HEK293T (cell line): ENCODE data around the gene ELOVL6.
"Not testable (repeated sequence)": the region's sequence is repeated elsewhere in the genome, so short reads cannot be mapped to it uniquely, and the experiment has no call there.

Experiments
- CTCF ChIA-PET: fragments of 350-600 bp; formaldehyde crosslinking; extraction: SDS; loops from one replicate; lab custom pipeline; 2021; ENCODE audit warnings: antibody characterized with exemption, inconsistent platforms; lab: Yijun Ruan, JAX
- POLR2A ChIA-PET: fragments of 350-600 bp; formaldehyde crosslinking; extraction: SDS; loops from one replicate; lab custom pipeline; 2020; ENCODE audit warnings: antibody characterized with exemption, inconsistent platforms; lab: Yijun Ruan, JAX
- DNase-seq: peaks from one replicate; pipeline ENCODE4 v3.0.0; 2012; ENCODE audit warnings: mixed read lengths; ENCODE audit errors: extremely low spot score
- ARNT ChIP-seq: fragments of 450-650 bp; IDR thresholded peaks from 2 replicates; pipeline ENCODE4 v1.6.1; 2017; ENCODE audit warnings: mild to moderate bottlenecking
- BHLHE40 ChIP-seq: fragments of 450-650 bp; IDR thresholded peaks from 2 replicates; pipeline ENCODE4 v1.6.1; 2016; ENCODE audit warnings: mild to moderate bottlenecking, moderate library complexity, borderline replicate concordance
- CTBP1 ChIP-seq: fragments of 450-650 bp; IDR thresholded peaks from 2 replicates; pipeline ENCODE4 v1.6.1; 2016; ENCODE audit warnings: borderline replicate concordance
- ELF4 ChIP-seq: fragments of 450-650 bp; IDR thresholded peaks from 2 replicates; pipeline ENCODE4 v1.6.1; 2017; ENCODE audit warnings: antibody characterized with exemption
- FOXA1 ChIP-seq: fragments of 450-650 bp; IDR thresholded peaks from 2 replicates; pipeline ENCODE4 v1.6.1; 2016; ENCODE audit warnings: mild to moderate bottlenecking
- FOXK2 ChIP-seq: fragments of 450-650 bp; IDR thresholded peaks from 2 replicates; pipeline ENCODE4 v1.6.1; 2016; ENCODE audit warnings: mild to moderate bottlenecking
- FOXM1 ChIP-seq: fragments of 450-650 bp; IDR thresholded peaks from 2 replicates; pipeline ENCODE4 v1.6.1; 2017; ENCODE audit warnings: mild to moderate bottlenecking, borderline replicate concordance
- HDGF ChIP-seq: fragments of 450-650 bp; IDR thresholded peaks from 2 replicates; pipeline ENCODE4 v1.6.1; 2017; ENCODE audit warnings: antibody characterized with exemption, borderline replicate concordance
- L3MBTL2 ChIP-seq: fragments of 450-650 bp; conservative IDR thresholded peaks from 2 replicates; pipeline ENCODE4 v1.6.1; 2016; ENCODE audit warnings: mild to moderate bottlenecking
- LEF1 ChIP-seq: fragments of 450-650 bp; IDR thresholded peaks from 2 replicates; pipeline ENCODE4 v1.6.1; 2017; ENCODE audit warnings: mild to moderate bottlenecking, borderline replicate concordance
- NFRKB ChIP-seq: fragments of 450-650 bp; IDR thresholded peaks from 2 replicates; pipeline ENCODE4 v1.6.1; 2016; ENCODE audit warnings: mild to moderate bottlenecking, moderate library complexity
- SP1 ChIP-seq: fragments of 450-650 bp; IDR thresholded peaks from 2 replicates; pipeline ENCODE4 v1.6.1; 2017
- SUZ12 ChIP-seq: fragments of 450-650 bp; IDR thresholded peaks from 2 replicates; pipeline ENCODE4 v1.6.1; 2016; ENCODE audit warnings: mild to moderate bottlenecking
- TARDBP ChIP-seq: fragments of 450-650 bp; IDR thresholded peaks from 2 replicates; pipeline ENCODE4 v1.6.1; 2016
- ZNF384 ChIP-seq: fragments of 450-650 bp; IDR thresholded peaks from 2 replicates; pipeline ENCODE4 v1.6.1; 2016
- TF ChIP-seq, protein P1 (sequence below): fragments of 450-650 bp; IDR thresholded peaks from 2 replicates; pipeline ENCODE4 v1.6.1; 2016

ELOVL6 gene

DNA sequence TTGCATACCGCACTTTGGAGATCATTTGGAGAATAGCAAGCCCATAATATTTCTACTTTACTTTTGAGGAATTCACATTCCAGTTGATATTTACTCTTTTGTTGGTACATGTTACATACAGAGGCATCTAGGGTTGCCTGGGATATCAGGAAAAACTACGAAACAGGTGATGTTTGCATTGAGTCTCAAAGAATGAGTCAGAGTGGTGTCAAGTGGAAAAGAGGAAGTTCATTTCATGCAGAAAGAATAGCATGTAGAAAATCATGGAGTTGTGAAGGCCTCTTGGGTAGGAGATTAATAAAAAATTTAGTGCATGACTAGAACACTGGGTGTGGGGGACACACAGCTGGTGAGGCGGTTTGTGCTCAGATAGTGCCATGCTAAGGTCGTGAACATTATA, 33.5 kb upstream of the ELOVL6 start:
- DNase-seq: no peak
- CTCF ChIA-PET: no interaction called here
- TF ChIP-seq ZNF384: no peak
- no peak for TF ChIP-seq SUZ12
- TF ChIP-seq, protein P1, sequence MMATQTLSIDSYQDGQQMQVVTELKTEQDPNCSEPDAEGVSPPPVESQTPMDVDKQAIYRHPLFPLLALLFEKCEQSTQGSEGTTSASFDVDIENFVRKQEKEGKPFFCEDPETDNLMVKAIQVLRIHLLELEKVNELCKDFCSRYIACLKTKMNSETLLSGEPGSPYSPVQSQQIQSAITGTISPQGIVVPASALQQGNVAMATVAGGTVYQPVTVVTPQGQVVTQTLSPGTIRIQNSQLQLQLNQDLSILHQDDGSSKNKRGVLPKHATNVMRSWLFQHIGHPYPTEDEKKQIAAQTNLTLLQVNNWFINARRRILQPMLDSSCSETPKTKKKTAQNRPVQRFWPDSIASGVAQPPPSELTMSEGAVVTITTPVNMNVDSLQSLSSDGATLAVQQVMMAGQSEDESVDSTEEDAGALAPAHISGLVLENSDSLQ: no peak
- POLR2A ChIA-PET: interaction anchor here (0.9 kb wide), 1 partner anchor 12 kb away, joined by 3 read pairs; no protein-coding TSS in a partner anchor

DNA sequence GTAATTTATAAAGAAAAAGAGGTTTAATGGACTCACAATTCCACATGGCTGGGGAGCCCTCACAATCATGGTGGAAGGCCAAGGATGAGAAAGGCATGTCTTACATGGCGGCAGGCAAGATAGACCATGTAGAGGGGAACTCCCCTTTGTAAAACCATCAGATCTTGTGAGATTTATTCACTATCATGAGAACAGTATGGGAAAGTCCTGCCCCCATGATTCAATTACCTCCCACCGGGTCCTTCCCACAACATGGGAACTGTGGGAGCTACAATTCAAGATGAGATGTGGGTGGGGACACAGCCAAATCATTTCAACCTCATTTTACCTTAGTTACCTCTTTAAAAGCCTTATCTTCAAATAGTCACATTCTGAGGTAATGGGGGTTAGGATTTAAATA, 30.9 kb upstream of the ELOVL6 start:
- POLR2A ChIA-PET: no interaction called here
- CTCF ChIA-PET: no interaction called here
- TF ChIP-seq BHLHE40 (no peak), FOXK2 (no peak), TARDBP (no peak), ZNF384 (no peak), LEF1 (no peak), HDGF (no peak)
- no peak for DNase-seq

DNA sequence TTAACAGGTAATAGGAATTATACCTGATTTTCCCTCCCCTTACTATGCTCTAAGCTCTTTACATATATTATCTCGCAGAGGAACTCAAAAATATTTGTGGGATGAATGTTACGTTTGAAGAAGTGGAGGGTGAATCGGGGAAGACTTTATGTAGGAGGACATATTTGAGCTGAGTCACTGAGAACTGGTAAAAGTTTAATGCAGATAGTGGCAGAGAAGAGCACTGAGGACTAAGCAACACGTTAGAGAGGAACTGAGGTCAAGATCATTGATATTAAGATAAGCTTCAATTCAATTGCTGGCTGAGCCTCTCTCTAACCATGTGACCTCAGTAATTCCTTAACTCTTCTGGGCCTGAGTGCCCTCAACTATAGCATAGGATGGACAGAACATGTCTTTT, 26.4 kb upstream of the ELOVL6 start:
- ChIA-PET CTCF (no interaction called here), POLR2A (no interaction called here)
- TF ChIP-seq FOXK2: no peak
- no peak for TF ChIP-seq NFRKB
- TF ChIP-seq SUZ12: no peak
- TF ChIP-seq CTBP1: no peak
- no peak for DNase-seq

DNA sequence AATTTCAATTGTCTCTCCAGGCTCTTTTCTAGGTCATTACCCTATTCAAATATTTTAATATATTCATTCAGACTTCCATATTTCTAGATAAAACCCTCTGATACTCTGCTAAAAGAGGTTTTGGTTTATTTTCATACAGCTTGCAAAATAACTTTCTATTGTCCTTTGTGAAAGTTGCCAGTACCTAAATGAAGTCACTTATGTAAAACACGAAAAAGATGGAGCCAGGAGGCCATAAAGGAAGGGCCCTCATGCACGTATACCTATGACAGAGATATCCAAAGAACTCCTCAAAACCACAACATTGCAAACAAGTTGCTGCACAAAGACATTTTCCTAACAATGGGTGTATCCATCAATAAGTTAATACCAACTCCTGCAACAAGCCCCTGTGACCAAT, 25.7 kb upstream of the ELOVL6 start:
- ChIA-PET CTCF (no interaction called here), POLR2A (no interaction called here)
- no peak for TF ChIP-seq LEF1
- TF ChIP-seq L3MBTL2: no peak
- no peak for TF ChIP-seq NFRKB
- TF ChIP-seq, protein P1: no peak
- TF ChIP-seq ARNT: no peak
- DNase-seq: no peak

DNA sequence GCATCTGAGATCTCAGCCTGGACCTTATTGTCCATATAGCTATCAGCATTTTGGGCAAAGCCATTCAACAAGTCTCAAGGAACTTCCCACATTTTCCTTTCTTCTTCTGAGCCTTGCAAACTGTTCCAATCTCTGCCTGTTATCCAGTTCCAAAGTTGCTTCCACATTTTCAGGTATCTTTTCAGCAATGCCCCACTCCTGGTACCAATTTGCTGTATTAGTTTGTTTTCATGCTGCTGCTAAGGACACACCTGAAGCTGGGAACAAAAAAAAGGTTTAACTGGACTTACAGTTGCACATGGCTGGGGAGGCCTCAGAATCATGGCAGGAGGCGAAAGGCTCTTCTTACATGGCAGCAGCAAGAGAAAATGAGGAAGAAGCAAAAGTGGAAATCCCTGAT, 20.5 kb upstream of the ELOVL6 start:
- CTCF ChIA-PET, DNase-seq, POLR2A ChIA-PET: not testable (repeated sequence)

- DNase-seq, CTCF ChIA-PET, POLR2A ChIA-PET: not testable (repeated sequence)
Observed at GRCh38 chr4:110217181-110217580, 18.8 kb upstream of the ELOVL6 start.

- TF ChIP-seq SUZ12 (no peak), HDGF (no peak), L3MBTL2 (no peak), ARNT (no peak), LEF1 (no peak), ELF4 (no peak)
- POLR2A ChIA-PET: no interaction called here
- no peak for DNase-seq
- CTCF ChIA-PET: no interaction called here
Observed at GRCh38 chr4:110216129-110216528, 17.7 kb upstream of the ELOVL6 start.

GRCh38 chr4:110211770-110212061, 13.3 kb upstream of the ELOVL6 start:
- TF ChIP-seq BHLHE40: no peak
- no peak for TF ChIP-seq NFRKB
- TF ChIP-seq SUZ12: no peak
- no peak for TF ChIP-seq ELF4
- TF ChIP-seq L3MBTL2: no peak
- TF ChIP-seq, protein P1: no peak
- TF ChIP-seq CTBP1: no peak
- TF ChIP-seq LEF1: no peak
- no peak for TF ChIP-seq ZNF384
- TF ChIP-seq TARDBP: no peak
- TF ChIP-seq SP1: no peak
- TF ChIP-seq FOXM1: no peak
- no peak for TF ChIP-seq ARNT
- no peak for TF ChIP-seq HDGF
- no peak for TF ChIP-seq FOXA1
- TF ChIP-seq FOXK2: no peak
- no peak for DNase-seq
- ChIA-PET POLR2A (no interaction called here), CTCF (interaction anchor here (0.6 to 1.0 kb wide), 3 partner anchors 9 to 1391 kb away, joined by 3 to 5 read pairs (median 4); no protein-coding TSS in a partner anchor)
